ENCODE data around the gene PTPN9.

- TF ChIP-seq CTCF (conservative IDR thresholded peaks at IDR 0.05; ENCODE audit: low read depth, low read length) (no peak), EZH2 (IDR thresholded peaks at IDR 0.05; ENCODE audit: low read length, unreplicated experiment) (no peak)
Measured at GRCh38 chr15:75454471-75455378, 124.4 kb downstream of the PTPN9 start.

All from PC-3 (cell line).